Psoas muscle (tissue), 8 donors: ENCODE results near the gene NUDT7. TPM values are rescaled to one million over a fixed set of nuclear protein-coding genes. Genes with fewer than 3 reads are reported as not detected.

Source experiments
- ATAC-seq, 4 donors: fragments of 200-7000 bp; cut with Tn5 transposase; one replicate each; pipeline ENCODE4 v1.9.1; 2020; ENCODE audit warnings: moderate library complexity in 3 of 4, mild to moderate bottlenecking in 2 of 4
- DNase-seq, 2 donors: peaks; one replicate each; pipeline ENCODE4 v3.0.0-alpha.2; 2020
- H3K27ac ChIP-seq: fragments of 200-600 bp; one replicate; pipeline ENCODE4 v1.8.0; 2022
- H3K27me3 ChIP-seq, 3 donors: fragments of 200-600 bp in 1 of 3; one replicate each; pipeline versions ENCODE4 v1.6.1 to v1.8.0; 2013 to 2022; ENCODE audit warnings: low read length in 2 of 3, mild to moderate bottlenecking in 2 of 3, moderate library complexity in 1 of 3; ENCODE audit not compliant: insufficient read depth in 3 of 3
- H3K36me3 ChIP-seq, 2 donors: fragments of 200-600 bp in 1 of 2; one replicate each; pipeline versions ENCODE4 v1.6.1 to v1.8.0; 2013 to 2022; ENCODE audit warnings: low read depth in 1 of 2, mild to moderate bottlenecking in 1 of 2, moderate library complexity in 1 of 2; ENCODE audit not compliant: insufficient read depth in 1 of 2
- H3K4me1 ChIP-seq: fragments of 200-600 bp; one replicate; pipeline ENCODE4 v1.8.0; 2022
- H3K4me3 ChIP-seq: fragments of 200-600 bp; one replicate; pipeline ENCODE4 v1.8.0; 2022; ENCODE audit warnings: mild to moderate bottlenecking
- H3K9me3 ChIP-seq: fragments of 200-600 bp; one replicate; pipeline ENCODE4 v1.8.0; 2022
- CTCF ChIP-seq: fragments of 200-600 bp; IDR thresholded peaks from one replicate; pipeline ENCODE4 v1.8.0; 2022; ENCODE audit warnings: antibody characterized with exemption
- WGBS, 3 donors: extraction: QIAGEN DNeasy Blood & Tissue Kit; methylation state at CpG; one replicate each; pipeline versions ENCODE4 v1.1.6 to v1.1.7; 2013; 5-methylcytosine and 5-hydroxymethylcytosine counted together
- intact Hi-C, 2 donors: fragments of 100-400 bp; cut with DNase I; formaldehyde crosslinking; loops; one replicate each; pipeline versions ENCODE4 v1.11.0 to v1.14.2; 2022
- polyA plus RNA-seq, 3 donors: library from polyadenylated mRNA; stranded (reverse); fragments of 200-250 nt; gene quantifications; one replicate each; pipeline ENCODE4 v1.2.3, GENCODE V29; 2013
- total RNA-seq, 4 donors: library from RNA; stranded (reverse); fragmentation: NEBNext Ultra II Directional in 2 of 4; extraction: Animal tissue kit (Norgen Biotek cat#: 25700) in 2 of 4; gene quantifications; one replicate each; pipeline versions ENCODE4 v1.2.1 to v1.2.4, GENCODE V29; 2021 to 2023
- donor health status: healthy with polysubstance abuse.
- donor health status: DM: no; HTN: no; CAD: no; lungs with moderate emphysema.
- donor health status: Bipolar disorder and iron deficiency.
- donor health status: healthy.
- donor health status: DM: yes; HTN: yes; CAD: no.
- donor health status: DM: no; HTN: no; CAD: no.
- donor health status: DM: no; HTN: no; CAD: no.
- donor health status: DM: yes; HTN: yes; CAD: no.

NUDT7 gene
- total and polyA plus RNA-seq, 7 donors, result 2.3 to 8.3 (median 5.3) TPM

- DNase-seq, result no peak
- Histone ChIP-seq H3K4me3 (no peak overlapping the region), H3K27me3 (peaks cover 0 to 6% (median 0%) of the 10 kb centered on the region in 3 donors), H3K9me3 (no peaks in the 10 kb centered on the region), H3K36me3 (no peaks in the 10 kb centered on the region), H3K4me1 (no peaks in the 10 kb centered on the region), H3K27ac (no peak overlapping the region)
- 57 to 71% (median 58%) methylated on average over 4 of the region's 4 CpGs for WGBS, 3 donors
- intact Hi-C loops, result no loop called here
- TF ChIP-seq CTCF, result no peak
- no peak for ATAC-seq
Measured at GRCh38 chr16:77683397-77684180, 38.7 kb upstream of the NUDT7 start.

- no peak for ATAC-seq
- intact Hi-C loops, result no loop called here
- H3K4me3 ChIP-seq, result no peak overlapping the region
- no peak for DNase-seq
- 65 to 70% (median 66%) methylated on average over 4 of the region's 4 CpGs for WGBS, 3 donors
- no peaks in the 10 kb centered on the region for H3K4me1 ChIP-seq
- H3K36me3 ChIP-seq, result no peaks in the 10 kb centered on the region
- no peak for TF ChIP-seq CTCF
- peaks cover 0 to 6% (median 0%) of the 10 kb centered on the region in 3 donors for H3K27me3 ChIP-seq
- no peaks in the 10 kb centered on the region for H3K9me3 ChIP-seq
- no peak overlapping the region for H3K27ac ChIP-seq
Measured at GRCh38 chr16:77684181-77684526, 38.2 kb upstream of the NUDT7 start.

DNA sequence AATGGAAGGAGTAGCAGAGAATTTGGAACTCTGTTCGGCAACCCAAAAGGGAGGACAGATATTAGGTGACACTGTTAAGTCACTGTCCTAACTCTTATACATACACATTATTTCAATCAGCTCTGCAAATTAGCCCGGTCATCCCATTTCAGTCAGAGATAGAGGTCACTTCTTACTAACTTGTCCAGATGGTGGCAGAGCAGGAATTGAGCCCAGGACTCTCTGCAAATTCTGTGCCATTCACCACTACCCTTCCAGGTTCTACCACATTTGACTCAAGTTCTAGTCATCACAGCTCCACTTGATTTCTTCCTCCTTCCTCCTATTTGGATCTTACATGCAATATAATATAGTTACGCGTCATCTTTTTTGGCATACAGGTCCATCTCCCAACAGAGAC lies 35.9 kb upstream of the NUDT7 start:
- no peak for ATAC-seq
- no peaks in the 10 kb centered on the region for H3K36me3 ChIP-seq
- 79 to 84% (median 82%) methylated on average over 4 of the region's 4 CpGs for WGBS, 3 donors

DNA sequence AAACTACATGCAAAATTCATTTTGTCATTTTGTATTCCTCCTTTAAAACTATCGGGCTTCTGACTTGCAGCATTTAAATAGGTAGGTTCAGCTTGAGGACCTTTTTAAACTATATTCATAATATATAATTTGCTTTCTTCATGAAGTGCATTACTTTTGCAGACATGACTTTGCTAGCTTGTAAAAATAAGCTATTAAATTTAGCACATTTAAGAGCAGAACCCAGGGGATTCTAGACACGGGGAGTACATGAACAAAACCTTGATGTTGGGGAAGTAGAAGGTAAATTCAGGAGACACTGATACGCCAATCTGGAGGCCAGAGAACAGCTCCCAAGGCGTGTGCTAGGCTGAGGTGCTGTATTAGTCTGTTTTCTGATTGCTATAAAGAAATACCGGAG lies 32.3 kb upstream of the NUDT7 start:
- Histone ChIP-seq H3K4me1 (no peaks in the 10 kb centered on the region), H3K9me3 (no peaks in the 10 kb centered on the region), H3K27ac (no peak overlapping the region), H3K4me3 (no peak overlapping the region), H3K36me3 (no peaks in the 10 kb centered on the region), H3K27me3 (no peaks in the 10 kb centered on the region)
- TF ChIP-seq CTCF, result no peak
- ATAC-seq (no peak), DNase-seq (no peak)
- WGBS, 3 donors, result 75 to 79% (median 75%) methylated on average over 5 of the region's 5 CpGs
- intact Hi-C loops, result no loop called here

More for the DNA sequence above, 35.9 kb upstream of the NUDT7 start:
- H3K9me3 ChIP-seq, result no peaks in the 10 kb centered on the region
- intact Hi-C loops, result no loop called here
- H3K27me3 ChIP-seq, result peaks cover 0 to 3% (median 0%) of the 10 kb centered on the region in 3 donors
- no peak for TF ChIP-seq CTCF
- no peak overlapping the region for H3K4me3 ChIP-seq
- no peak overlapping the region for H3K27ac ChIP-seq
- DNase-seq, result no peak
- H3K4me1 ChIP-seq, result no peaks in the 10 kb centered on the region

- no peak overlapping the region for H3K27ac ChIP-seq
- intact Hi-C loops, result no loop called here
- DNase-seq, result no peak
- no peaks in the 10 kb centered on the region for H3K27me3 ChIP-seq
- H3K4me3 ChIP-seq, result no peak overlapping the region
- no peaks in the 10 kb centered on the region for H3K9me3 ChIP-seq
- ATAC-seq, result no peak
- 64 to 69% (median 67%) methylated on average over 7 of the region's 7 CpGs for WGBS, 3 donors
- no peak for TF ChIP-seq CTCF
- H3K4me1 ChIP-seq, result no peaks in the 10 kb centered on the region
- no peaks in the 10 kb centered on the region for H3K36me3 ChIP-seq
Measured at GRCh38 chr16:77690416-77690815, 31.9 kb upstream of the NUDT7 start.
